HG03460 (cell line): Measurements from ENCODE around the gene CHD9NB.
A peak's percentile ranks its signal among the peaks of the same experiment; 100 is the strongest.
"Not testable (repeated sequence)": the region's sequence is repeated elsewhere in the genome, so short reads cannot be mapped to it uniquely, and the experiment has no call there.

Source experiments
- ATAC-seq: cut with Tn5 transposase; IDR thresholded peaks from one replicate; pipeline ENCODE4 v1.9.1; 2021; ENCODE audit not compliant: unreplicated experiment

CHD9NB gene

GRCh38 chr16:53058441-53058840 lies 5.7 kb upstream of the CHD9NB start:
- no peak for ATAC-seq

- no peak for ATAC-seq
Observed at GRCh38 chr16:53057658-53058057, 5.0 kb upstream of the CHD9NB start.

GRCh38 chr16:53056392-53056881 lies 3.7 kb upstream of the CHD9NB start:
- no peak for ATAC-seq

GRCh38 chr16:53055541-53056391 lies 3.1 kb upstream of the CHD9NB start:
- no peak for ATAC-seq

- ATAC-seq: peak; percentile 70
Observed at GRCh38 chr16:53054670-53055485, 2.2 kb upstream of the CHD9NB start, which contains the start of gene CHD9. Gene CHD9 (plus strand): TSS chr16:53054991. CDS start chr16:53156090, 101,099 bp downstream.

GRCh38 chr16:53053967-53054669 lies 1.4 kb upstream of the CHD9NB start:
- ATAC-seq: peak; percentile 32

- ATAC-seq: not testable (repeated sequence)
Observed at GRCh38 chr16:53051255-53051654, 1.4 kb downstream of the CHD9NB start.

GRCh38 chr16:53048139-53048915 lies 4.4 kb downstream of the CHD9NB start:
- no peak for ATAC-seq

GRCh38 chr16:53047515-53047914 lies 5.2 kb downstream of the CHD9NB start:
- ATAC-seq: not testable (repeated sequence)

- ATAC-seq: no peak
Observed at GRCh38 chr16:53045341-53046220, 7.1 kb downstream of the CHD9NB start.

- no peak for ATAC-seq
Observed at GRCh38 chr16:53043986-53044601, 8.6 kb downstream of the CHD9NB start.

GRCh38 chr16:53043428-53043831 lies 9.3 kb downstream of the CHD9NB start:
- ATAC-seq: no peak

GRCh38 chr16:53042235-53042701 lies 10.4 kb downstream of the CHD9NB start:
- no peak for ATAC-seq

- ATAC-seq: no peak
Observed at GRCh38 chr16:53041320-53042051, 11.2 kb downstream of the CHD9NB start.

GRCh38 chr16:53040788-53041187 lies 11.9 kb downstream of the CHD9NB start:
- ATAC-seq: no peak

- ATAC-seq: not testable (repeated sequence)
Observed at GRCh38 chr16:53036711-53037110, 16.0 kb downstream of the CHD9NB start.

- no peak for ATAC-seq
Observed at GRCh38 chr16:53036066-53036465, 16.6 kb downstream of the CHD9NB start.
